Stimulated activated CD4-positive, alpha-beta T cell treated with anti-CD3 and anti-CD28 coated beads, TNF-alpha, amount 100 ng/mL, for 24 hours (primary cell): ENCODE measurements around the gene DMC1.

ENCODE experiments used
- DNase-seq, 3 experiments: peaks; one replicate each; pipeline ENCODE4 v3.0.0-alpha.2; 2020; ENCODE audit warnings: low read depth in 3 of 3

DMC1 gene

GRCh38 chr22:38567531-38568285, 2.3 kb downstream of the DMC1 start:
- DNase-seq: no peak

- DNase-seq: no peak
These were observed 3.1 kb downstream of the DMC1 start for GRCh38 chr22:38566726-38567504.

GRCh38 chr22:38565441-38565840, 4.5 kb downstream of the DMC1 start:
- DNase-seq: no peak

GRCh38 chr22:38564669-38565068, 5.3 kb downstream of the DMC1 start:
- DNase-seq: no peak

GRCh38 chr22:38554281-38554680, 15.7 kb downstream of the DMC1 start:
- DNase-seq: no peak

- DNase-seq: no peak
These were observed 20.7 kb downstream of the DMC1 start for GRCh38 chr22:38549101-38549894.

- no peak for DNase-seq
These were observed 29.3 kb downstream of the DMC1 start for GRCh38 chr22:38540701-38541100.

GRCh38 chr22:38531251-38531938, 38.6 kb downstream of the DMC1 start:
- DNase-seq: no peak

- DNase-seq: no peak
These were observed 45.6 kb downstream of the DMC1 start for GRCh38 chr22:38524429-38524828.

GRCh38 chr22:38523479-38523878, 46.5 kb downstream of the DMC1 start:
- no peak for DNase-seq

GRCh38 chr22:38523029-38523428, 47.0 kb downstream of the DMC1 start:
- no peak for DNase-seq

- no peak for DNase-seq
These were observed 50.3 kb downstream of the DMC1 start for GRCh38 chr22:38519453-38520250.

- DNase-seq: no peak
These were observed 51.4 kb downstream of the DMC1 start for GRCh38 chr22:38518620-38519019.

GRCh38 chr22:38513063-38513462, 56.9 kb downstream of the DMC1 start:
- DNase-seq: peak in 1 of 3 experiments; percentile 19

GRCh38 chr22:38510416-38510970, 59.5 kb downstream of the DMC1 start:
- no peak for DNase-seq

- DNase-seq: peak; percentile 90 to 96 (median 91)
These were observed 63.6 kb downstream of the DMC1 start, which contains the start of gene DDX17 for GRCh38 chr22:38506118-38506962. DDX17 (minus strand) TSS chr22:38506311.

GRCh38 chr22:38505541-38506117, 64.4 kb downstream of the DMC1 start:
- DNase-seq: peak in 2 of 3 experiments; percentile 23 to 51

- DNase-seq: peak in 2 of 3 experiments; percentile 45 to 58
These were observed 65.0 kb downstream of the DMC1 start for GRCh38 chr22:38504731-38505540.
